HG03196 (cell line): ENCODE measurements around the gene YBX3.

Experiments
- ATAC-seq: cut with Tn5 transposase; IDR thresholded peaks from one replicate; pipeline ENCODE4 v1.9.1; 2021; ENCODE audit not compliant: unreplicated experiment

YBX3 gene

GRCh38 chr12:10722502-10722904 is 620 bp downstream of the YBX3 start:
- peak; percentile 43 for ATAC-seq

GRCh38 chr12:10721651-10722501 is 1.2 kb downstream of the YBX3 start:
- ATAC-seq: peak; percentile 35

DNA sequence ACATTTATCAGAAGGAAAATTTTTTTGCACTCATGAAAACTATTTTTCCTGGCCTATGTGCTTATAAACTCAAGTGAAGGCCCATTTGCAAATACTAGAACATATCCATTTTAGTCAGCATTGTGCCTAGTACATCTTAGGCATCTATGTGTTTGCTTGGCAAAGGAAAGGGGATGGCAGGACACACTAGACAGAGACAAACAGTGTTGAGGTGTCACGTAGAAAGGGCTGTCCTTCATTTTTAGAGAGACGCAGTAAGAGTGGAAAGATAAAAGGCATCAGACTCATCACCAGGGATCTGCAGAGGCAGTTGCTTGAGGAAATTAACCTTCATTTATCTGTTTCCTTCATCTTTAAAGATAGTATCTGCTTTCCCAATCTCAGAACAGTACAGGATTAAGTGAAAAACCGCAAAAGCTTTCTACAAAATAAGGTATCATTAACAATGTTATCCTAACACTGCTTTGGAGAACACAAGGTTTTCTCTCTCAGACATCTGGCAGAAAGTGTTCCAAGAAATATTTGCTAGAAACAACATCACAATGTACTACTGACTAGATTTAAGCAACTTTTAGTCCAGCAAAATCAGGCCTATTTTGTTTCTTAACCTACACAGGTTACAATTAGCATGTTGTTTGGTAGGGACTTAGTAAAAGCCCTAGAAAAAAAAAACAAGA is 2.0 kb downstream of the YBX3 start:
- no peak for ATAC-seq

DNA sequence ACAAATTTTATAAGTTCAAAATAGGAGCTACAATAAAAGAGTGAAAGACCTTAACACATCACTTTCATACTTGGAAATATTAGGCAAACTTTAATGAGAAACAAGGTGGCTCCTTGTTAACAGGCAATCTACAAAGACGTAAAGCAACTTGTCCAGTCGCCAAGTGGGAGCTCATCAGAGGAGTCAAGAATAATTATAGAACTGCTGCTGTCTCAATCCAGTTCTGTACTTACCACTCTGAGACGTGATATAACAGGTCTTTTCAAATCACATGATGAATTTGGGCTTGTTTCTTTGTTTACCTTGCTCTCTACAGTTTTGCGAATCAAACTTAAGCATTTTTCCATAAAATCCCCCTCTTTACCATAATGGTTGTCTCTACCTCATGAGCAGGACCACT is 3.6 kb downstream of the YBX3 start:
- no peak for ATAC-seq

DNA sequence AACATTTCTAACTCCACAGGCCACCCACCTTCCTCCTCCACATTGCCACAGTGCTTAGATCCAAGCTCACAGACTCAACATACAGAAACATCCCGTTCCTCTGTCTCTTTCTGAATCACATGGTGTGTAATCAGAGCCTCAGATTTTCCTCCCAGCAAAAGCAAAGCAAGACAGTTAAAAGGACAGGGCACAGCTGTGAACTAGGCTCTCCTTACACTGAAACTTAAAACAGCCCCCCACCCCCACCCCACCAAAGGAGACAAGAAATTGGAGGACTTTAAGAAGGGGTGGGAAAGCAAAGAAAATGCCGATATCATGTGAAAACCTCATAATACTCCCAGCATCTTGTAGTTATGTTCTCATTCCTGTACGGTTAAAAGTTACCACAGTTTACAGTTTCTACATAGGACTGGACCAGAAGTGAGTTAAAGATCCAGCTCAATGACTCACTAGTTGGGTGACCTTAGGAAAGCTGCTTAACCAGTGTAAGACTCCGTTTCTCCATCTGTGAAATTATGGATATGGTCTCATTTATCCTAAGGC is 4.8 kb downstream of the YBX3 start:
- ATAC-seq: no peak

- ATAC-seq: no peak
These were observed 5.7 kb downstream of the YBX3 start for GRCh38 chr12:10717410-10717809.

GRCh38 chr12:10716704-10717315 is 6.3 kb downstream of the YBX3 start:
- no peak for ATAC-seq

- ATAC-seq: no peak
These were observed 6.8 kb downstream of the YBX3 start for GRCh38 chr12:10716277-10716676.

- ATAC-seq: no peak
These were observed 7.6 kb downstream of the YBX3 start for GRCh38 chr12:10715491-10715890.

DNA sequence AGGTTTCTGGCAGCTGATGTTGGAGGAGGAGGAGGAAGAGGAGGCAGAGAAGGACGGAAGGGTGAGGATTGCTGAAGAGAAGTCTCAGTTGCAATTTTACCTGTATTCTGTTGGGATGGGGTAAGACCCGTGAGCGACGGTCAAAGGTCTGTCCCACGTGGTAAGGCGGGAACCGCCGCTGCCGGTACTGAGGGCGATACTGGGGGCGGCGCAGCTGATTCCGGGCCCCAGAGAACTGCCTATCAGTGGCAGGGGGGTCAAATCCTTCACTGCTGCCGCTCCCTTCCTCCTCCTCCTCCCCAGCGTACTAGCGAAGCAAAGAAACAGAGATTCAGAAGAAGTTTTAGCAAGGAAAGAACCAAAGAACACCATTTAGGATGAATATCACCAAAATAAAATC is 13.3 kb downstream of the YBX3 start:
- no peak for ATAC-seq

DNA sequence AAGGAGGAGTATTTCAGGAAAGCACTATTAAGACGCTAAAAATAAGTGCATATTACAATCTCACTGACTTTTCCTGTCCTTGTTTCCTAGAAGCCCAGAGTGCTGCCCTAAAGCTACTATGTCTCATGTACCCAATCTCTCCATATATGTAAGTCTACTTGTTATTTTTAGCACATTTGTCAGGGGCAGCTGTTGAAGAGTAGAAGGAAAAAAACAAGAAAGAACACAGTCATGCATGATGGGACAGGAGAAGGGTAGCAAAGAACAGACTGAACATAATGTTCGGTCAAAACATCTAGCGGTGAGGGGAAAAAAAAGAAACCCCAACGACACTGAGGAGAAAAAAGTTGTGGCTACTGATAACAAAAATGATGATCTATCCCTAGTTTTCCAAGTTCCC is 14.3 kb downstream of the YBX3 start:
- ATAC-seq: no peak

- no peak for ATAC-seq
These were observed 17.5 kb downstream of the YBX3 start for GRCh38 chr12:10705655-10706054.

- no peak for ATAC-seq
These were observed 21.3 kb downstream of the YBX3 start for GRCh38 chr12:10701843-10702242.

DNA sequence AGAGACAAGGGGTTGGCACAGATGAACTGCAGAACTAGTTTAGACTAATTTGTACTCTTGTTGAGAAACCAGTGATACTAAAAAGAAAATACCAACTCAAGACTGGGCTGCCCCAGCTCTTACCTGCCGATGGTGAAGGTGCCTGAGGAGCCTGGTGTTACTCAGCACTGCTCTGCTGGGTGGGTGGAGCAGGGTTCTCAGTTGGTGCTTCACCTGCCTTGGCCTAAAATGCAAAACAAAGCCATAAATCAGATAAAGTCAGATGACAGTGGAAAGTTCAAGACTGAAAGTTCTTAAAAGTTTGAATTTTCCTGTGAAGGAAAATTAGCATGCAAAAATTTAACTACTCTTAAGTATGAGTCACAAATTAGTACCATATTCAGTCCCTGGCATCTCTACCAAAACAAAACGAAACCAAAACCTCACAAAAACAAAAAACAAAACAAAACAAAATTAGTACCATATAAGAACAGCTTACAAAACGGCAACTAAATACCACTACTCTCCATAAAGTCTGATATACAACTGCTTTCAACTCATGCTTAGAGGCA is 21.9 kb downstream of the YBX3 start:
- ATAC-seq: peak; percentile 49

GRCh38 chr12:10700581-10700980 is 22.5 kb downstream of the YBX3 start:
- ATAC-seq: no peak

GRCh38 chr12:10697862-10698261 is 25.3 kb downstream of the YBX3 start:
- ATAC-seq: no peak

DNA sequence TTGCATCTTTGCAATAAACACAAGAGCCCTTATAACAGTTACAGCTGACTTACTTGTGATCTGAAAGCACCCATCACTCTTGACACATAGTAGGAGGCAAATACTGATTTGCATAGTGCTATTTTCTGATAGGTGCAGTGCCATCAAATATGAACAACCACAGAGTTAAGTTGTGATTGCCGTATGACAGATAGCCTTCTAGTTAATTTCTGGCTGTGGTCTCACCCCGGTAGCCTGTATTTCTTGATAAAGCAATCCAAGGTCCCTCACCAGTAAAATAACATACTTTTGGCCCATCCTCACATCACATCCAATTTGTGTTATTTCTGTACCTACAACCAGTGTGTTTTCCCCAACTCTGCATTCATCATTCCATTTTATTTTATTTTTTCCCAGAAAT is 26.0 kb downstream of the YBX3 start:
- ATAC-seq: no peak

GRCh38 chr12:10690906-10691305 is 32.2 kb downstream of the YBX3 start:
- no peak for ATAC-seq

DNA sequence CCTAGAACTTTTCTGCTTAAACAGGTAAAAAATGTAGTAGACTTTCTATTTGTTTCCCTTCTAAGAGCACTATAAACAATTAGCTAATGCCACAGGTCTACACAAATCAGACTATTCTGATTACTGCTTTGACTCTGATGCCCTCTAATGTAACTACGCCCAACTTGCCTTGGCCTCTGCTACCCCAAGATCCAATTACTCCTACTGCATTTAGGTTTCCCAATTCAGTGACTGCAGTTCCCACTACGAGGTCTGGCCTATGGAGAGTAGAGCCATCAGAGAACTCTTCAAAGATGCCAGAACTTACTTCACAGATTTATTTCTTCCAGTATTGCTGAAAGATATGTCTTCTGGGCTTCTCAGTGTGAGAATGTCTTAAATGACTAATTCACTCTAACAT is 34.0 kb downstream of the YBX3 start:
- ATAC-seq: no peak

GRCh38 chr12:10688042-10688441 is 35.1 kb downstream of the YBX3 start:
- no peak for ATAC-seq

GRCh38 chr12:10673659-10674384 is 49.3 kb downstream of the YBX3 start, which contains the start of gene STYK1:
Gene STYK1 (minus strand): TSS chr12:10674052. CDS start chr12:10634618, 39,434 bp downstream.
- ATAC-seq: peak; percentile 57
